ENCODE data around the gene OR2D2.

GRCh38 chr11:6895010-6895409, 2.7 kb upstream of the OR2D2 start:
- TF ChIP-seq CTCF (IDR thresholded peaks at IDR 0.05) (no peak), EZH2 (IDR thresholded peaks at IDR 0.05; ENCODE audit: borderline replicate concordance, insufficient read depth, low read depth, low read length, poor library complexity, severe bottlenecking) (no peak)

Data from B cell (primary cell).